Glomerular visceral epithelial cell (primary cell): ENCODE measurements around the gene THOC5.

Source experiments
- DNase-seq: peaks from one replicate; pipeline ENCODE4 v3.0.0-alpha.2; 2016; ENCODE audit errors: extremely low spot score

Gene THOC5

DNA sequence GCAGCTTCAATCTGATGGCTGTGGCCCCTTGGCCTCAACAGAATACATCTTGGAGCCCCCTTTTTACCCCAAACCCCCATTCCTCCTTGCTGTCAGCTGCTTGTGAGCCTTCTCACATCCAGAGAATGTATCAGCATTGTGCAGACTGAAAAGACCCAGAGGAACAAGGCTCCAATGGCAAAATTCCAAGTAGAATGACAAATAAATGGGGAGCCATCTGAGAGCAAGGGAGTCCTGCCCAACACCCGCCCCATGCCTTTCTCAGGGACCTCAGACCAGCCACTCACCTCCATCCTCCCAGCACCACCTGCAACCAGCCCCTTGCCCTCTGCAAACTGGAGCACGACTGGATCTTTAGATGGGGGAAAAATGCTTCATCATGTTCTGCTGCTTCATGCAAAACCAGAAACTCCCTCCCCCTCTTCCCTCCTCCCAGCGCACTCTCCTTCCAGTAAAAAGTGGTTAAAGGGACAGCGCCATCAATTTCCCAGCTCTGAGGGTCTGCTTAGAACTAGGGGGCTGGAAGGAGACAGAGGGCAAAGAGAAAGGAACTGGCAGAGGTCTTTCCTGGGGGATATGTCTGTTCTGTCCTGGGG lies 75.7 kb downstream of the THOC5 start:
- DNase-seq, result no peak

- DNase-seq, result no peak
Observed at GRCh38 chr22:29476116-29476515, 77.4 kb downstream of the THOC5 start.

DNA sequence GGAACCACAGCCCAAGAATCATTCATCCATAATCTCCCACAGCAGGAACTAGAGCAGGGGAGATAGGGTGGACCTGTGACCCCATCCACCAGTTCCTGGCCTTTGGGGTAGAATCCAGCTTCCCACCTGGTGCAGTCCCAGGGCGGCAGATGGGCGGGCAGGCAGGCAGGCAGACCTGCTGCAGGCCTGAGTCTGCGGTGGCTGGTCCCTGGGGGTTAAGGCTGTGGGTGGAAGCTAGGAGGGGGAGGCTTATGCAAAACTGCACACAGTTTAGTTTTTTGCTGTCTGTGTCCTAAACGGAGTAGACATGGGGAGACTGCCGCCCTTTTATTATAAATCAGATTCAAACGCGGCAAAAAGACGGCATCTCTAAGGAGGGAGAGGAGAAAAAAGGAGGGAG lies 78.0 kb downstream of the THOC5 start:
- no peak for DNase-seq

- no peak for DNase-seq
Observed at GRCh38 chr22:29473001-29473400, 80.6 kb downstream of the THOC5 start.

DNA sequence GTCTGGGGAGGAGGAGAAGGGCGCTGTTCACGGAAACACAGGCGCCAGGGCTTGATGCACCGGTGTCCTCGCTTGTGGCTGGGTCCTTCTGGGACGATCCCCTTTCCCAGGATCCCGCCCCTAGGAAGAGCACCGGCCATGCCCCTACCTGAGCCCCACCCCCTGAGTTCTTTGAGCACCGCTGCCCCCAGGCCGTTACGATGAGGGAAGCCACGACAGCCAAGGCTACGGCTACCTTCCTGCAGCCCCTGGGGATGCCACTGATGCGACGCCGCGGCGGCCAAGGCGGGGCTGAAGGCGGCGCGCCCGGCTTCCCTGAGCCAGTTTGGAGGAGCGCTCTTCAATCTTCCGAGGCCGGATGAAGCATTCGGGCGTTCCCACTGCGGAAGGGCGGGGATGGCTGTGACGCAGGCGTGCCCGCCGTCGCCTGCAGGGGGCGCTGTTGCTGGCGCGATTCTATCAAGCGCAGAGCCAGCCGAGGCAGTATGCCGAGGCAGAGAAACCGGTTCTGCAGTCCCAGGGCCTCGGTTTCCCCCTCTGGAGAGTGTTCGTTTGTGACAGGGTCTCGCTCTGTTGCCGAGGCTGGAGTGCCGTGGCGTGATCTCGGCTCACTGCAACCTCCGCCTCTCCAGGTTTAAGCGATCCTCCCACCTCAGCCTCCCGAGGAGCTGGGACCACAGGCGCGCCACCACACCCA lies 83.2 kb downstream of the THOC5 start:
- peak; percentile 42 for DNase-seq

GRCh38 chr22:29469755-29470154 lies 83.8 kb downstream of the THOC5 start:
- no peak for DNase-seq

DNA sequence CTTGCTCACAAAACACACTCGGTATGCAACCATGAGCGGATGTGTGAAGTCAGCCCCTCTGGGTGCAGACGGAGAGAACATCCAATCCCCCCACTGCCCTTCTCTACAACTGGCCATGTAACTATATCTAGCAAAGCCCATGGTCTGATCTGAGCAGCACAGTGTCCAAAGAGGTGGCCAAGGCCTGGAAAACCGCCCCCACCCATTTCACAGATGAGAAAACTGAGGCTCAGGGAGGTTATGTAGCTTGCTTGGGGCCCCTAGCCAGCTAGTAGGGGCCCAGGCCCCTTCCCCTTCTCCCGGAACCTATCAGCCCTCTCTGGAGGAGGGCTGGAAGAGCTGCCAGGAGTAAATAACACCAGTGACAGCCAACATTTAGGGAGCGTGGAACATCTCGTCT lies 89.0 kb downstream of the THOC5 start:
- no peak for DNase-seq

GRCh38 chr22:29463629-29464028 lies 89.9 kb downstream of the THOC5 start:
- no peak for DNase-seq

DNA sequence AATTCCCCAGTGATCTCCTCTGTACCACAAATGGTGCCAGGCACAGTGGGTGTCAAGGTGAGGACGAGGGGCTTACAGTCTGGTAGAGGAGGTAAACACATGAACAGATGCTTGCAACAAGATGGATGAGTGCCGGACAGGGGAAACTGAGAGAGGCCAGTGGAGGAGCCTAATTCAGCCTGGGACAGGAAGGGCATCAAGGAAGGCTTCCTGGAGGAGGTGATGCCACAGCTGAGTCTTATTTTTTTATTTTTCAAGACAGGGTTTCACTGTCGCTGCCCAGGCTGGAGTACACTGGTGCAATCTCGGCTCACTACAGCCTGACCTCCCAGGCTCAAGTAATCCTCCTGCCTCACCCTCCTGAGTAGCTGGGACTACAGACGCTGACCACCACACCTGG lies 92.3 kb downstream of the THOC5 start:
- no peak for DNase-seq

DNA sequence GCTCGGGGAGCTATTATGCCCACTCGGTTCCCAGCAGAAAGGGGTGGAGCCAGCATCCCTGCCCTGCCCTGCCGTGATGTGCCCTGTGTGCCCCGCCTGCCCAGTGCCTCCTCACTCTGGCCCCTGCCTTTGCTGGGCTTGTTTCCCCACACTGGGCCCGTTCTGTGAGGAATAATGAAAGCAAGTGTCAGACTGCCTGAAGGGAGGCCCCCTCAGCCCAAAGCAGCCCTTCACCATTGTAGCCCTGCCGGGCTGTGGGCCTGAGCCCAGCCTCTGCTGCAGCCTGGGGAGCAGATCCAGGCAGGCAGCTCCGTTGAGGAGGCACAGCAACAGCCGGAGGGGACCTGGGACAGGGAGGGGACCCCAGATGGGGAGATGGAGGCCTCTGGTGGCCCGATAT lies 93.8 kb downstream of the THOC5 start:
- DNase-seq, result no peak

- DNase-seq, result no peak
Observed at GRCh38 chr22:29458551-29458950, 95.0 kb downstream of the THOC5 start.

GRCh38 chr22:29457730-29458129 lies 95.8 kb downstream of the THOC5 start:
- DNase-seq, result peak; percentile 15

DNA sequence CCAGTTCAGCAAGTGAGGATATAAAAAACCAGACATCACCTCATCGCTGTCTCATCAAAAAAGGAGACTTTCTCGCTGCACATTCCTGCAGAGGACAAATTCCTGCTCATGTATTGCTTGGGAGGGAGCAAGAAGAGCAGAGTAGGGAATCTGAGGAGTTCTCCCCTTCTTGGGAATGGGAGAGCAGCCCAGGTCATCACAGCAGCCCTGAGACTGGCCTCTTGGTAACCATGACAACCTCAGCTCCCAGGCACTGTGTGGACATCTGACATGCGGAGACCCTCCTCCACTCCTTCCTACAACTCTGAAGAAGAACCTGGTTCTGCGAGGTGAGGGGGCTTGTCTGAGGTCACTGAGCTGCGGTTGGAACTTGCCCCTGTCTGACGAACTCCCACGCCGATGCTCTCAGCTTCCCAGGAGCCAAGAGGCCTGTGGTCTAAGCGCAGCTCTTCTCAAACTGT lies 97.3 kb downstream of the THOC5 start:
- DNase-seq, result peak; percentile 82
